SK-N-SH treated with all-trans-retinoic acid at 6 μM for 48 hours (cell line): Measurements from ENCODE around the gene DIP2C.

Experiments used
- ATAC-seq: fragments of 200-7000 bp; cut with Tn5 transposase; 3 replicates; pipeline ENCODE4 v1.9.1; 2020; ENCODE audit warnings: mild to moderate bottlenecking, moderate library complexity
- ARNTL ChIP-seq: fragments of 450-650 bp; formaldehyde crosslinking; IDR thresholded peaks from 2 replicates; pipeline ENCODE4 v1.5.0; 2020; ENCODE audit warnings: low read depth, mild to moderate bottlenecking, moderate library complexity, borderline replicate concordance
- BACH2 ChIP-seq: fragments of 250-450 bp; sonication (Bioruptor Pico); IDR thresholded peaks from 2 replicates; pipeline ENCODE4 v1.9.0; 2021; ENCODE audit warnings: mild to moderate bottlenecking, borderline replicate concordance
- CSDC2 ChIP-seq: fragments of 250-450 bp; sonication (Bioruptor Pico); IDR thresholded peaks from 2 replicates; pipeline ENCODE4 v1.5.0; 2020; ENCODE audit warnings: mild to moderate bottlenecking, moderate library complexity
- ESRRG ChIP-seq: fragments of 250-450 bp; sonication (Bioruptor Pico); IDR thresholded peaks from 2 replicates; pipeline ENCODE4 v1.6.1; 2021; ENCODE audit warnings: mild to moderate bottlenecking
- GLIS3 ChIP-seq: fragments of 250-450 bp; sonication (Bioruptor Pico); IDR thresholded peaks from 2 replicates; pipeline ENCODE4 v1.5.0; 2020; ENCODE audit warnings: mild to moderate bottlenecking, moderate library complexity
- ISL1 ChIP-seq: fragments of 250-450 bp; sonication (Bioruptor Pico); IDR thresholded peaks from 2 replicates; pipeline ENCODE4 v2.1.2; 2022; ENCODE audit warnings: mild to moderate bottlenecking, moderate library complexity
- POU6F1 ChIP-seq: fragments of 250-450 bp; sonication (Bioruptor Pico); IDR thresholded peaks from 2 replicates; pipeline ENCODE4 v1.8.0; 2021; ENCODE audit warnings: low read depth, mild to moderate bottlenecking, moderate library complexity, borderline replicate concordance
- PPARA ChIP-seq: fragments of 250-450 bp; sonication (Bioruptor Pico); IDR thresholded peaks from 2 replicates; pipeline ENCODE4 v1.5.0; 2020; ENCODE audit warnings: mild to moderate bottlenecking, borderline replicate concordance
- SNAI2 ChIP-seq: fragments of 250-450 bp; sonication (Bioruptor Pico); IDR thresholded peaks from 2 replicates; pipeline ENCODE4 v1.5.0; 2020; ENCODE audit warnings: mild to moderate bottlenecking, moderate library complexity
- TCF4 ChIP-seq: fragments of 250-450 bp; sonication (Bioruptor Pico); IDR thresholded peaks from 2 replicates; pipeline ENCODE4 v1.8.0; 2021; ENCODE audit warnings: mild to moderate bottlenecking, moderate library complexity, borderline replicate concordance
- TOX ChIP-seq: fragments of 250-450 bp; sonication (Bioruptor Pico); IDR thresholded peaks from 2 replicates; pipeline ENCODE4 v1.8.0; 2021; ENCODE audit warnings: mild to moderate bottlenecking, moderate library complexity, borderline replicate concordance
- ZC3H10 ChIP-seq: fragments of 250-450 bp; sonication (Bioruptor Pico); IDR thresholded peaks from 2 replicates; pipeline ENCODE4 v1.5.1; 2021; ENCODE audit warnings: mild to moderate bottlenecking, moderate library complexity
- ZFP3 ChIP-seq: fragments of 250-450 bp; sonication (Bioruptor Pico); IDR thresholded peaks from 2 replicates; pipeline ENCODE4 v1.5.0; 2020; ENCODE audit warnings: mild to moderate bottlenecking, moderate library complexity
- ZFP30 ChIP-seq: fragments of 450-650 bp; formaldehyde crosslinking; IDR thresholded peaks from 2 replicates; pipeline ENCODE4 v1.5.0; 2022; ENCODE audit warnings: mild to moderate bottlenecking, moderate library complexity
- ZNF565 ChIP-seq: fragments of 450-650 bp; formaldehyde crosslinking; conservative IDR thresholded peaks from 2 replicates; pipeline ENCODE4 v1.5.0; 2020; ENCODE audit warnings: low read depth, mild to moderate bottlenecking, moderate library complexity
- ZNF70 ChIP-seq: fragments of 450-650 bp; formaldehyde crosslinking; IDR thresholded peaks from 2 replicates; pipeline ENCODE4 v1.5.0; 2020; ENCODE audit warnings: mild to moderate bottlenecking, moderate library complexity
- ZNF8 ChIP-seq: fragments of 450-650 bp; formaldehyde crosslinking; IDR thresholded peaks from 2 replicates; pipeline ENCODE4 v1.5.0; 2020; ENCODE audit warnings: mild to moderate bottlenecking, moderate library complexity
- TF ChIP-seq, protein P1 (sequence below): fragments of 250-450 bp; sonication (Bioruptor Pico); IDR thresholded peaks from 2 replicates; pipeline ENCODE4 v1.5.0; 2020; ENCODE audit warnings: mild to moderate bottlenecking, moderate library complexity
- TF ChIP-seq, protein P2 (sequence below): fragments of 250-450 bp; sonication (Bioruptor Pico); IDR thresholded peaks from 2 replicates; pipeline ENCODE4 v1.5.1; 2020; ENCODE audit warnings: low read depth, mild to moderate bottlenecking, moderate library complexity
- TF ChIP-seq, protein P3 (sequence below): fragments of 250-450 bp; sonication (Bioruptor Pico); IDR thresholded peaks from 2 replicates; pipeline ENCODE4 v1.8.0; 2020; ENCODE audit warnings: mild to moderate bottlenecking, moderate library complexity, borderline replicate concordance

The DIP2C gene

GRCh38 chr10:361203-362081 is 328.0 kb downstream of the DIP2C start:
- no peak for ATAC-seq
- no peak for TF ChIP-seq ZC3H10 (CRISPR knock-in tag)
- no peak for TF ChIP-seq ZNF565 (CRISPR knock-in tag)
- no peak for TF ChIP-seq POU6F1 (CRISPR knock-in tag)
- no peak for TF ChIP-seq GLIS3 (CRISPR knock-in tag)
- TF ChIP-seq, protein P1, sequence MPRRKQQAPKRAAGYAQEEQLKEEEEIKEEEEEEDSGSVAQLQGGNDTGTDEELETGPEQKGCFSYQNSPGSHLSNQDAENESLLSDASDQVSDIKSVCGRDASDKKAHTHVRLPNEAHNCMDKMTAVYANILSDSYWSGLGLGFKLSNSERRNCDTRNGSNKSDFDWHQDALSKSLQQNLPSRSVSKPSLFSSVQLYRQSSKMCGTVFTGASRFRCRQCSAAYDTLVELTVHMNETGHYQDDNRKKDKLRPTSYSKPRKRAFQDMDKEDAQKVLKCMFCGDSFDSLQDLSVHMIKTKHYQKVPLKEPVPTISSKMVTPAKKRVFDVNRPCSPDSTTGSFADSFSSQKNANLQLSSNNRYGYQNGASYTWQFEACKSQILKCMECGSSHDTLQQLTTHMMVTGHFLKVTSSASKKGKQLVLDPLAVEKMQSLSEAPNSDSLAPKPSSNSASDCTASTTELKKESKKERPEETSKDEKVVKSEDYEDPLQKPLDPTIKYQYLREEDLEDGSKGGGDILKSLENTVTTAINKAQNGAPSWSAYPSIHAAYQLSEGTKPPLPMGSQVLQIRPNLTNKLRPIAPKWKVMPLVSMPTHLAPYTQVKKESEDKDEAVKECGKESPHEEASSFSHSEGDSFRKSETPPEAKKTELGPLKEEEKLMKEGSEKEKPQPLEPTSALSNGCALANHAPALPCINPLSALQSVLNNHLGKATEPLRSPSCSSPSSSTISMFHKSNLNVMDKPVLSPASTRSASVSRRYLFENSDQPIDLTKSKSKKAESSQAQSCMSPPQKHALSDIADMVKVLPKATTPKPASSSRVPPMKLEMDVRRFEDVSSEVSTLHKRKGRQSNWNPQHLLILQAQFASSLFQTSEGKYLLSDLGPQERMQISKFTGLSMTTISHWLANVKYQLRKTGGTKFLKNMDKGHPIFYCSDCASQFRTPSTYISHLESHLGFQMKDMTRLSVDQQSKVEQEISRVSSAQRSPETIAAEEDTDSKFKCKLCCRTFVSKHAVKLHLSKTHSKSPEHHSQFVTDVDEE = no peak
- no peak for TF ChIP-seq CSDC2 (CRISPR knock-in tag)
- TF ChIP-seq TOX (CRISPR knock-in tag) = no peak
- TF ChIP-seq ZFP3 (CRISPR knock-in tag) = no peak
- TF ChIP-seq, all 23 proteins: peak for 0

GRCh38 chr10:360653-361052 is 328.8 kb downstream of the DIP2C start:
- no peak for ATAC-seq
- TF ChIP-seq ZFP30 (CRISPR knock-in tag) (no peak), ZNF70 (CRISPR knock-in tag) (no peak), TOX (CRISPR knock-in tag) (no peak), ZFP3 (CRISPR knock-in tag) (no peak), PPARA (CRISPR knock-in tag) (no peak), ZNF565 (CRISPR knock-in tag) (no peak), ISL1 (CRISPR knock-in tag) (no peak), ESRRG (CRISPR knock-in tag) (no peak), BACH2 (no peak), ZNF8 (no peak), TCF4 (no peak), ZC3H10 (CRISPR knock-in tag) (no peak), ARNTL (no peak), CSDC2 (CRISPR knock-in tag) (no peak), SNAI2 (CRISPR knock-in tag) (no peak)
- TF ChIP-seq, protein P1 = no peak
- TF ChIP-seq, protein P2, sequence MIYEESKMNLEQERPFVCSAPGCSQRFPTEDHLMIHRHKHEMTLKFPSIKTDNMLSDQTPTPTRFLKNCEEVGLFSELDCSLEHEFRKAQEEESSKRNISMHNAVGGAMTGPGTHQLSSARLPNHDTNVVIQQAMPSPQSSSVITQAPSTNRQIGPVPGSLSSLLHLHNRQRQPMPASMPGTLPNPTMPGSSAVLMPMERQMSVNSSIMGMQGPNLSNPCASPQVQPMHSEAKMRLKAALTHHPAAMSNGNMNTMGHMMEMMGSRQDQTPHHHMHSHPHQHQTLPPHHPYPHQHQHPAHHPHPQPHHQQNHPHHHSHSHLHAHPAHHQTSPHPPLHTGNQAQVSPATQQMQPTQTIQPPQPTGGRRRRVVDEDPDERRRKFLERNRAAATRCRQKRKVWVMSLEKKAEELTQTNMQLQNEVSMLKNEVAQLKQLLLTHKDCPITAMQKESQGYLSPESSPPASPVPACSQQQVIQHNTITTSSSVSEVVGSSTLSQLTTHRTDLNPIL (CRISPR knock-in tag) = no peak
- TF ChIP-seq, protein P3, sequence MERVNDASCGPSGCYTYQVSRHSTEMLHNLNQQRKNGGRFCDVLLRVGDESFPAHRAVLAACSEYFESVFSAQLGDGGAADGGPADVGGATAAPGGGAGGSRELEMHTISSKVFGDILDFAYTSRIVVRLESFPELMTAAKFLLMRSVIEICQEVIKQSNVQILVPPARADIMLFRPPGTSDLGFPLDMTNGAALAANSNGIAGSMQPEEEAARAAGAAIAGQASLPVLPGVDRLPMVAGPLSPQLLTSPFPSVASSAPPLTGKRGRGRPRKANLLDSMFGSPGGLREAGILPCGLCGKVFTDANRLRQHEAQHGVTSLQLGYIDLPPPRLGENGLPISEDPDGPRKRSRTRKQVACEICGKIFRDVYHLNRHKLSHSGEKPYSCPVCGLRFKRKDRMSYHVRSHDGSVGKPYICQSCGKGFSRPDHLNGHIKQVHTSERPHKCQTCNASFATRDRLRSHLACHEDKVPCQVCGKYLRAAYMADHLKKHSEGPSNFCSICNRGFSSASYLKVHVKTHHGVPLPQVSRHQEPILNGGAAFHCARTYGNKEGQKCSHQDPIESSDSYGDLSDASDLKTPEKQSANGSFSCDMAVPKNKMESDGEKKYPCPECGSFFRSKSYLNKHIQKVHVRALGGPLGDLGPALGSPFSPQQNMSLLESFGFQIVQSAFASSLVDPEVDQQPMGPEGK (CRISPR knock-in tag) = no peak
